T-helper 2 cell treated with Interferon-gamma antibody and Interleukin-4, amounts not matched to agents 5 μg/mL and 100 μg/mL, for 36 hours (primary cell): Measurements from ENCODE around the gene TNFSF13B.
"Not testable (repeated sequence)": the region's sequence is repeated elsewhere in the genome, so short reads cannot be mapped to it uniquely, and the experiment has no call there.

Source experiments
- DNase-seq: peaks from one replicate; pipeline ENCODE4 v3.0.0; 2021; ENCODE audit warnings: low spot score
- H3K27ac Mint-ChIP-seq: one replicate; pipeline ENCODE4 v1.8.0; 2021; ENCODE audit warnings: mild to moderate bottlenecking, mixed read lengths
- H3K27me3 Mint-ChIP-seq: one replicate; pipeline ENCODE4 v1.8.0; 2021; ENCODE audit warnings: low read depth, mixed read lengths
- H3K36me3 Mint-ChIP-seq: one replicate; pipeline ENCODE4 v1.8.0; 2021; ENCODE audit warnings: low read depth, mixed read lengths
- H3K4me1 Mint-ChIP-seq: one replicate; pipeline ENCODE4 v1.8.0; 2021; ENCODE audit warnings: low read depth, mixed read lengths
- H3K4me3 Mint-ChIP-seq: one replicate; pipeline ENCODE4 v1.8.0; 2022; ENCODE audit warnings: mild to moderate bottlenecking, moderate library complexity, mixed read lengths
- H3K9me3 Mint-ChIP-seq: one replicate; pipeline ENCODE4 v1.8.0; 2021; ENCODE audit warnings: mixed read lengths

TNFSF13B gene

GRCh38 chr13:108305655-108306054, 36.1 kb downstream of the TNFSF13B start:
- no peak overlapping the region for H3K4me3 Mint-ChIP-seq

GRCh38 chr13:108306860-108307259, 37.3 kb downstream of the TNFSF13B start:
- DNase-seq, result no peak
- Mint-ChIP-seq H3K4me1 (peaks cover 7% of the 10 kb centered on the region), H3K36me3 (peaks cover 2% of the 10 kb centered on the region), H3K9me3 (no peaks in the 10 kb centered on the region), H3K27ac (no peak overlapping the region), H3K27me3 (no peaks in the 10 kb centered on the region), H3K4me3 (peak overlapping the region; percentile 24)

More at GRCh38 chr13:108305655-108306054, 36.1 kb downstream of the TNFSF13B start:
- Mint-ChIP-seq H3K36me3 (peaks cover 2% of the 10 kb centered on the region), H3K27ac (no peak overlapping the region), H3K27me3 (no peaks in the 10 kb centered on the region), H3K4me1 (peaks cover 7% of the 10 kb centered on the region), H3K9me3 (no peaks in the 10 kb centered on the region)
- no peak for DNase-seq

- not testable (repeated sequence) for H3K36me3 Mint-ChIP-seq, H3K27ac Mint-ChIP-seq, H3K9me3 Mint-ChIP-seq, DNase-seq, H3K4me3 Mint-ChIP-seq, H3K4me1 Mint-ChIP-seq, H3K27me3 Mint-ChIP-seq
Observed at GRCh38 chr13:108311596-108311995, 42.1 kb downstream of the TNFSF13B start.

- H3K27ac Mint-ChIP-seq, result no peak overlapping the region
- no peak for DNase-seq
Observed at GRCh38 chr13:108313382-108313781, 43.9 kb downstream of the TNFSF13B start.

GRCh38 chr13:108315273-108315672, 45.8 kb downstream of the TNFSF13B start:
- Mint-ChIP-seq H3K27me3 (peaks cover 3% of the 10 kb centered on the region), H3K27ac (no peak overlapping the region), H3K9me3 (no peaks in the 10 kb centered on the region), H3K4me1 (peaks cover 4% of the 10 kb centered on the region), H3K36me3 (no peaks in the 10 kb centered on the region), H3K4me3 (no peak overlapping the region)
- DNase-seq, result no peak

More at GRCh38 chr13:108313382-108313781, 43.9 kb downstream of the TNFSF13B start:
- H3K4me1 Mint-ChIP-seq, result peaks cover 4% of the 10 kb centered on the region
- H3K36me3 Mint-ChIP-seq, result peaks cover 2% of the 10 kb centered on the region
- no peaks in the 10 kb centered on the region for H3K9me3 Mint-ChIP-seq
- no peak overlapping the region for H3K4me3 Mint-ChIP-seq
- peaks cover 3% of the 10 kb centered on the region for H3K27me3 Mint-ChIP-seq

GRCh38 chr13:108315991-108316390, 46.5 kb downstream of the TNFSF13B start:
- no peak overlapping the region for H3K4me3 Mint-ChIP-seq
- peaks cover 4% of the 10 kb centered on the region for H3K4me1 Mint-ChIP-seq
- no peak for DNase-seq
- H3K27ac Mint-ChIP-seq, result no peak overlapping the region
- no peaks in the 10 kb centered on the region for H3K9me3 Mint-ChIP-seq
- no peaks in the 10 kb centered on the region for H3K36me3 Mint-ChIP-seq
- H3K27me3 Mint-ChIP-seq, result peaks cover 3% of the 10 kb centered on the region

GRCh38 chr13:108316413-108316812, 46.9 kb downstream of the TNFSF13B start:
- no peaks in the 10 kb centered on the region for H3K9me3 Mint-ChIP-seq
- H3K4me3 Mint-ChIP-seq, result no peak overlapping the region
- H3K4me1 Mint-ChIP-seq, result peaks cover 4% of the 10 kb centered on the region
- no peak overlapping the region for H3K27ac Mint-ChIP-seq
- DNase-seq, result no peak
- H3K36me3 Mint-ChIP-seq, result no peaks in the 10 kb centered on the region
- H3K27me3 Mint-ChIP-seq, result peaks cover 3% of the 10 kb centered on the region

- Mint-ChIP-seq H3K27ac (no peak overlapping the region), H3K4me3 (no peak overlapping the region), H3K9me3 (no peaks in the 10 kb centered on the region), H3K4me1 (peaks cover 6% of the 10 kb centered on the region), H3K27me3 (peaks cover 5% of the 10 kb centered on the region), H3K36me3 (no peaks in the 10 kb centered on the region)
- no peak for DNase-seq
Observed at GRCh38 chr13:108322206-108322824, 52.8 kb downstream of the TNFSF13B start.

GRCh38 chr13:108323031-108323430, 53.5 kb downstream of the TNFSF13B start:
- no peak for DNase-seq
- no peaks in the 10 kb centered on the region for H3K9me3 Mint-ChIP-seq
- peaks cover 5% of the 10 kb centered on the region for H3K27me3 Mint-ChIP-seq
- H3K4me1 Mint-ChIP-seq, result peaks cover 6% of the 10 kb centered on the region
- H3K4me3 Mint-ChIP-seq, result no peak overlapping the region
- no peaks in the 10 kb centered on the region for H3K36me3 Mint-ChIP-seq
- H3K27ac Mint-ChIP-seq, result no peak overlapping the region

GRCh38 chr13:108325863-108326262, 56.3 kb downstream of the TNFSF13B start:
- Mint-ChIP-seq H3K36me3 (no peaks in the 10 kb centered on the region), H3K9me3 (no peaks in the 10 kb centered on the region), H3K27ac (no peak overlapping the region), H3K4me3 (no peak overlapping the region), H3K4me1 (peaks cover 6% of the 10 kb centered on the region), H3K27me3 (peaks cover 10% of the 10 kb centered on the region)
- no peak for DNase-seq

- H3K4me3 Mint-ChIP-seq, result no peak overlapping the region
- H3K4me1 Mint-ChIP-seq, result peaks cover 6% of the 10 kb centered on the region
- no peaks in the 10 kb centered on the region for H3K9me3 Mint-ChIP-seq
- peaks cover 10% of the 10 kb centered on the region for H3K27me3 Mint-ChIP-seq
- H3K27ac Mint-ChIP-seq, result no peak overlapping the region
- no peaks in the 10 kb centered on the region for H3K36me3 Mint-ChIP-seq
- DNase-seq, result no peak
Observed at GRCh38 chr13:108326309-108326708, 56.8 kb downstream of the TNFSF13B start.

- no peak for DNase-seq
- Mint-ChIP-seq H3K4me1 (peaks cover 6% of the 10 kb centered on the region), H3K9me3 (no peaks in the 10 kb centered on the region), H3K4me3 (no peak overlapping the region), H3K27ac (no peak overlapping the region), H3K27me3 (peaks cover 20% of the 10 kb centered on the region), H3K36me3 (no peaks in the 10 kb centered on the region)
Observed at GRCh38 chr13:108328848-108329247, 59.3 kb downstream of the TNFSF13B start.

GRCh38 chr13:108332791-108333190, 63.3 kb downstream of the TNFSF13B start:
- no peak for DNase-seq
- Mint-ChIP-seq H3K4me3 (no peak overlapping the region), H3K27me3 (peaks cover 38% of the 10 kb centered on the region), H3K27ac (no peak overlapping the region), H3K36me3 (no peaks in the 10 kb centered on the region), H3K9me3 (no peaks in the 10 kb centered on the region), H3K4me1 (no peaks in the 10 kb centered on the region)

- peak overlapping the region; percentile 4 for H3K27ac Mint-ChIP-seq
- H3K4me1 Mint-ChIP-seq, result peaks cover 18% of the 10 kb centered on the region
Observed at GRCh38 chr13:108342369-108343289, 73.1 kb downstream of the TNFSF13B start.

More at GRCh38 chr13:108342369-108343289, 73.1 kb downstream of the TNFSF13B start:
- no peaks in the 10 kb centered on the region for H3K36me3 Mint-ChIP-seq
- peaks cover 16% of the 10 kb centered on the region for H3K27me3 Mint-ChIP-seq
- peak overlapping the region; percentile 1 for H3K4me3 Mint-ChIP-seq
- DNase-seq, result no peak
- no peaks in the 10 kb centered on the region for H3K9me3 Mint-ChIP-seq
